Progenitor cell of endocrine pancreas (in vitro differentiated cells): ENCODE measurements around the gene PRDM10. TPM values are rescaled to one million over a fixed set of nuclear protein-coding genes. Genes with fewer than 3 reads are reported as not detected.

ENCODE experiments used
- DNase-seq: peaks from one replicate; pipeline ENCODE4 v3.0.0; 2021; ENCODE audit warnings: low spot score; ENCODE audit not compliant: unreplicated experiment
- H3K27ac Mint-ChIP-seq: 2 replicates; pipeline ENCODE4 v1.8.0; 2021; ENCODE audit warnings: mild to moderate bottlenecking, moderate library complexity, mixed read lengths
- H3K27me3 Mint-ChIP-seq: 2 replicates; pipeline ENCODE4 v1.8.0; 2021; ENCODE audit warnings: mixed read lengths
- H3K36me3 Mint-ChIP-seq: 2 replicates; pipeline ENCODE4 v1.8.0; 2022; ENCODE audit warnings: mixed read lengths; ENCODE audit not compliant: insufficient read depth
- H3K4me1 Mint-ChIP-seq: 2 replicates; pipeline ENCODE4 v1.8.0; 2021; ENCODE audit warnings: low read depth, mixed read lengths
- H3K4me3 Mint-ChIP-seq: 2 replicates; pipeline ENCODE4 v1.8.0; 2021; ENCODE audit warnings: low read depth, mild to moderate bottlenecking, moderate library complexity, mixed read lengths
- H3K9me3 Mint-ChIP-seq: 2 replicates; pipeline ENCODE4 v1.8.0; 2021; ENCODE audit warnings: low read depth, mixed read lengths
- CTCF ChIP-seq: fragments of 200-600 bp; sonication (generic); IDR thresholded peaks from one replicate; pipeline ENCODE4 v1.5.0; 2021; ENCODE audit warnings: antibody characterized with exemption, mild to moderate bottlenecking; ENCODE audit not compliant: unreplicated experiment
- long read RNA-seq: library from polyadenylated mRNA; unstranded; transcript quantifications from one replicate; pipeline ENCODE4 v2.0.0, GENCODE V29; 2020
- total RNA-seq: library from RNA; stranded (reverse); gene quantifications from 2 replicates; pipeline ENCODE4 v1.2.1, GENCODE V29; 2021

PRDM10 gene
- total RNA-seq = 19.3 and 23.4 TPM in 2 replicates
- long read RNA-seq, full-length matches to known transcripts = 1 of 19 reads
- long read RNA-seq, partial matches to known transcripts = 10 of 19 reads
- long read RNA-seq, other reads (novel, unspliced or antisense) = 8 of 19 reads

DNA sequence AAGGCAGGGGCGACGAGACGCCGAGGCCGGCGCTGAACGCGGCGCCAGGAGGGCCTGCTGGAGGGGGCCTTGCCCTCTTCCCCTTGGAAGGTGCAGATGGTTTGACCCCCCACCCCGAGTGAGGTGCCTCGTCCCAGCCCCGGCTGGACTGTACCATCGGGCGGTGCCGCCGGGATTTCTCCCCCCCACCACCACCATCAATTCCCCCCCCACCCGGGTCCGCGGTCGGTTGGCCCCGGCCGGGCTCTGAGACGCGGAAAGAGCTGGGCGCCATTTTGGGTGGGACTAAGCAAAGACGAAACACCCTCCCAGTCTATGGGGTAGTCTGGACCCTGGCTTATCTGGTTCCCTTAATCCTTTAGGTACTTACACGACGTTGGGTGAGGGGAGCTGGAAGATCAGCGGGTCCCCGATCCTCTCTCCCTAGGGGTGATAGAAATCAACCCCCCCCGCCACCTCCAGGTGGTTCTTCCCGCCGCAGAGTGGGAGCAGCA is at the start of gene PRDM10:
TSS of gene PRDM10 (minus strand) at position 484 of the 494 bp plus-strand sequence. CDS start 41,871 bp downstream, outside the sequence.
- no peaks in the 10 kb centered on the region for H3K9me3 Mint-ChIP-seq
- no peak for TF ChIP-seq CTCF
- no peaks in the 10 kb centered on the region for H3K27me3 Mint-ChIP-seq
- H3K36me3 Mint-ChIP-seq = peaks cover under 1% of the 10 kb centered on the region
- DNase-seq = peak; percentile 85
- H3K27ac Mint-ChIP-seq = peak within 1 kb of the TSS; percentile 100
- peaks cover 29% of the 10 kb centered on the region for H3K4me1 Mint-ChIP-seq
- peak within 1 kb of the TSS; percentile 96 for H3K4me3 Mint-ChIP-seq

DNA sequence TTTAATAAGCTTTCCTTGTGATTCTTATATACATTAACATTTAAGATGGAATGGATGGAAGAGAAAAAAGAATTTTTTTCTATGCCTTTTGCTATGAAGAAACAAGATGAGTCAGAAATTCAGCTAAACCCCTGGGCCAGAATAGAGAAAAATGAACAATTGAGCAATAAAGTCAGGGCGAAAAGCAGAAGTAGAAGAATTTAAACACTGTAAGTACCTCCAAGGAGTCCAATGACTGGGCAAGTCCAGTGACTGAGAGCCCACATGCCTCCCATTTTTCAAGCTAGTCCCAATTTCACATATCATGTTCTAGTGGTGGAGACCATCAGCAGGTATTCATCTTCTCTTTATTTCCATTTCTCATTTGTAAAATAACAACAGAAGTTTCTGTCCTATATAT is 48.4 kb upstream of the PRDM10 start:
- H3K4me3 Mint-ChIP-seq = no peak overlapping the region
- no peaks in the 10 kb centered on the region for H3K27me3 Mint-ChIP-seq
- H3K9me3 Mint-ChIP-seq = no peaks in the 10 kb centered on the region
- no peaks in the 10 kb centered on the region for H3K4me1 Mint-ChIP-seq
- DNase-seq = no peak
- TF ChIP-seq CTCF = no peak
- H3K36me3 Mint-ChIP-seq = no peaks in the 10 kb centered on the region
- H3K27ac Mint-ChIP-seq = no peak overlapping the region

DNA sequence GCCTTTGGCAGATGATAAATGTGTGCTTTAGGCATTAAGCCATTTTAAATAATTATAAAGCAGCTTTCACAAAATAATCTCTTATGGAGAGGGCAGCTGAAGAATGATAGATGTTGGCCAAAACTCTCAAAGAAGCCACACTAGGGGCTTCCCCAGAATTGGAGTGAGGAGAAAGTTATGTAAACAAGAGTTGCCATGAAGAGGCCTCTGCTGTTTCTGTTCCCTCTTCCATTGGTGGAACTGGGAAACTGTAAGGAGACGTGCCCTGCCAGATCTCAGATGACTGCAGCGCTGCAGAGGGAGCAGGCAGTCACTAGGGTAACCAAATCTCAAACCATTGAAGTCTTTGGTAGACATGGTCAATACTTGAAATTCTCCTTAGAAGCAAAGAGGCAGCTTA is 47.6 kb upstream of the PRDM10 start:
- DNase-seq = no peak

DNA sequence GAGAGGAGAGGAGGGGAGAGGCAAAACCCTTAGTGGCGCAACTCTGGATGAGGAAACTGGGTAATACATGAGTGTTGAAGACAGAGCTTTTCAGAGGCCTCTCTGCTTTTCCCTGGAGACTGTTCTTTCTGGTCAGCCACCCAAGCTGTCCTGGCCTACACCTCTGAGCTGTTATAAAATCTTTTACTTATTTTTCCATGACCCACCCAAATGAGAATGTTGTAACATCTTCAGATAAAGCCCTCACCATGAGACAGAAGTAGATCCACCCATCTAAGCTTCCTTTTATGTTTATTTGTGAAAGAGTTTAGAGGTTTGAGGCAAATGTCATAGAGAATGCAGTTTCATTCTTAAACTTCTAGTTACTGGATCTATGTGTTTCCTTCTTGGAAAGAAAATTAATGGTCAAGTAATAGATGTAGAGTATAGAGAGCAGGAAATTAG is 46.7 kb upstream of the PRDM10 start:
- no peaks in the 10 kb centered on the region for H3K9me3 Mint-ChIP-seq

More for the DNA sequence above, 47.6 kb upstream of the PRDM10 start:
- Mint-ChIP-seq H3K4me3 (no peak overlapping the region), H3K36me3 (no peaks in the 10 kb centered on the region), H3K9me3 (no peaks in the 10 kb centered on the region), H3K27me3 (no peaks in the 10 kb centered on the region), H3K4me1 (no peaks in the 10 kb centered on the region), H3K27ac (no peak overlapping the region)
- no peak for TF ChIP-seq CTCF

GRCh38 chr11:130047141-130047540 is 44.5 kb upstream of the PRDM10 start:
- DNase-seq = no peak
- no peak overlapping the region for H3K27ac Mint-ChIP-seq
- no peak for TF ChIP-seq CTCF
- no peaks in the 10 kb centered on the region for H3K9me3 Mint-ChIP-seq
- H3K27me3 Mint-ChIP-seq = no peaks in the 10 kb centered on the region
- no peaks in the 10 kb centered on the region for H3K4me1 Mint-ChIP-seq
- H3K4me3 Mint-ChIP-seq = no peak overlapping the region
- no peaks in the 10 kb centered on the region for H3K36me3 Mint-ChIP-seq

More for the DNA sequence above, 46.7 kb upstream of the PRDM10 start:
- DNase-seq = no peak
- H3K36me3 Mint-ChIP-seq = no peaks in the 10 kb centered on the region
- H3K4me1 Mint-ChIP-seq = no peaks in the 10 kb centered on the region
- no peak overlapping the region for H3K27ac Mint-ChIP-seq
- H3K4me3 Mint-ChIP-seq = no peak overlapping the region
- no peaks in the 10 kb centered on the region for H3K27me3 Mint-ChIP-seq
- TF ChIP-seq CTCF = no peak
